GM18520 (cell line): Measurements from ENCODE around the gene ANAPC15.
A peak's percentile ranks its signal among the peaks of the same experiment; 100 is the strongest.

Source experiments
- ATAC-seq: cut with Tn5 transposase; IDR thresholded peaks from one replicate; pipeline ENCODE4 v1.9.1; 2021; ENCODE audit not compliant: unreplicated experiment

ANAPC15 gene

DNA sequence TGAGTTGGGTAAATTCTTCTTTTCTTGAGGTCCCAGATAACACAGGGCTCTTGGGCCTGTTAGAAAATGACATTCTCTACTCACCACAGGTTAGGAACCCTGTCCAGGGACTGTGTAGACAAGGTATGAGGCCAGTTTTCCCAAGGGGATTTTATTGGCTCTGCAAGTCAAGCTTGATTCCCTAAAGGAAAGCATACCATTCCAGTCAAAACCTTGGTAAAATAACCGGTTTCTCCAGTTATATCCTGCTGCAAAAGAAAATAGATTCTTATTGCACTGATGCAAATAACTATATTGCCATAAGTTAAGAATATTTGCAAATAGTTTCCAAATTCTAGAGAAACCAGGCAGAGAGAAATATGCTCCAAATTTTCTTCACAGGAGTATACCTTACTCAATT lies 13.5 kb upstream of the ANAPC15 start:
- ATAC-seq = no peak

DNA sequence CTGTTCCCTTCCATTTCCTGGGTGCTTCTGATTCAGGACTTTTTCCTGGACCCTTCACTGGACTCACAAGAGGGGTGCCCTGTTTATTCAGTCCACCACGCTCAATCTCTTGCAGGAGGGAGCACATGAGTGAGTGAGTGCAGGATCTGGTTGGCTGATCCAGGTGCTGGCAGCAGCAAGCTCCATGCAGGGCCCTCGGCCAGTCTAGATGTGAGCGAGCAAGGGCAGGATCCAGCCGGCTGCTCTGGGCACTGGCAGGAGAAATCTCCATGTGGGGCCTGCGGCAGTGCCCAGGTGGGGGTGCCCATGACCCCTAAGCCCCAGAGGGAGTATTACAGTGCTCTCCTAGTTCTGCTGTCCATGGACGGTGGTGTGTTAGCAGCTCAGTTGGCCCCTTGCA lies 11.6 kb upstream of the ANAPC15 start:
- no peak for ATAC-seq

DNA sequence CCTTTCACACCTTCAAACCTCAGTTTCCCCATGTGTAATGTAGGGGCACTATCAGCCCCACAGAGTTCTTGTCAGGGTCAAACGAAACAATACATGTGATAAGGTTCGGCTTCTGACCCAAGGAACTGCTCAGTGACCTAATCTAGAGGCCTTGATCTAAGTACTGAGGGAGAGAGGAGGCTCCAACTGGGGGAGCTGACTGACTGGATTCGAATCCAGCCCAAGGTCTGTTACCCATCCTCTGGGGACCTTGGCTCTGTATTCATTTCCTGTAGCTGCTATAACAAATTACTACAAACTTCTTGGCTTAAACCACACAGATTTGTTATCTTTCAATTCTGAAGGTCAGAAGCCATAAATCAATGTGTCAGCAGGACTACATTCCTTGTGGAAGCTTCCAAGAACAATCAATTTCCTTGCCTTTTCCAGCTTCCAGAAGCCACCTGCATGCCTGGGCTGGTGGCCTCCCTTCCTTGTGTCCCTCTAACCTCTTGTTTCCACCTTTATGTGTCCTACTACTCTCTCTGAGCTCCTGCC lies 10.7 kb upstream of the ANAPC15 start:
- no peak for ATAC-seq

DNA sequence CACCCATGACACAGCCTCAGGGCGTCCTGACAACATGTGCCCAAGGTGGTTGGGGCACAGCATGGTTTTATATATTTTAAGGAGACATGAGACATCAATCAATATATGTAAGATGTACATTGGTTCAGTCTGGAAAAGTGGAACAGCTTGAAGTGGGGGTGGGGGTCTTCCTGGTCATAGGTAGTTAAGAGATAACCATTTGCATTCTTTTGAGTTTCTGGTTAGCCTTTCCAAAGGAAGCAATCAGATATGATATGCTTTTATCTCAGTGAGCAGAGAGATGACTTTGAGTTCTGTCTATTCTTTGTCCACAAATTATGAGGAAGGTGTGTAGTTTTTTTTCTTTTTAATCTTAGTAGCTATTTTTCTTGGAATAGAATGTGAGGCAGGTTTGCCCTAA lies 10.1 kb upstream of the ANAPC15 start:
- no peak for ATAC-seq

- no peak for ATAC-seq
Observed at GRCh38 chr11:72120930-72121329, 8.4 kb upstream of the ANAPC15 start.

GRCh38 chr11:72119198-72119597 lies 6.7 kb upstream of the ANAPC15 start:
- ATAC-seq = no peak

DNA sequence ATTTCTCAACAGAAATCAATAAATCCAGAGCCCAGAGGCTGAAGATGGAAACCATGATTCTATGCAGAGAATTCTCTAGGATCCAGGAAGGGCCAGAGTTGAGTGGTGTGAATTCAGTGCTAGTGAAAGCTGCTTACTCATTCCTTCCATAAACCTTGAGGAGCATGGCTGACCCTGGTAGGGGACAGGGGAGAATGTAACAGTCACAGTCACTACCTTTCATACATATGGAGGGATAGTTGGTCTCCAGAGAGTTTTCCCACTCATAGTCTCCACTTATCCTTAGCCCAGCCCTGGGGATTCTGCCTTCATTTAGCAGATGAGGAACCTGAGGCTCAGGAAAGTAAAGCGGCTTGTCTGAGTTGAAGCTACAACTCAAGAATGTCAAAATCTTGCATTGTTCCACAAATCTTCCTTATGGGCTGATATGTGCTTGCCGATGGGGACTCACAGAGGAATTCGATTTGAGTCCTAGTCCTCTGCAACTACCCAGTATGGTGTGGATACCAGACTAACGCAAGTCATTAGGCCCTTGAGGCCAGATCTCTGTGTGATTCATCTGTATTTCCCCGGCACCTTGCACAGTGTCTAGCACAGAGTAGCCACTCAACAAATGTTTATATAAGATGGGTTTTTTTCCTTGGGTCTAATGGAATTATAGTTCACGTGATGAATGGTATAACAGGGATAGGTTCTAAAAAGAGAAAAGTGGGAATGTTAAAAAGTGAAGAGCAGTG lies 3.7 kb upstream of the ANAPC15 start:
- ATAC-seq = no peak

DNA sequence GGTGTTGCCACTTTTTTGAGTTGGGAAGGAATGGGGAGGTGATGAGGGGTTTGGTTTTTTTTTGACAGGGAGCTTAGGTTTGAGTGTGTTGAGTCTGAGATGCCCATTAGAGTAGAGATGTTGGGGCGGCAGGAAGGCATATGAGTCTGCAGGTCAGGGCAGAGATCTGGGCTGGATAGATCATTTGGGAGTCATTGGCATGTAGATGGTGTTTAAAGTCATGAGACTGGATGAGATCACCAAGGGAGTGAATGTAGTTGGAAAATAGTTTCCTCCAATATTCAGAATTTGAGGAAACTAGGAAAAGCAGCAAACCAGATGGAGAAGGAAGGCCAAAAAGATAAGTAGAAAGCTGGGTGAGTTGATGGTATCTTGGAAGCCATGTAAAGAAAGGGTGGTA lies 2.1 kb upstream of the ANAPC15 start:
- no peak for ATAC-seq

DNA sequence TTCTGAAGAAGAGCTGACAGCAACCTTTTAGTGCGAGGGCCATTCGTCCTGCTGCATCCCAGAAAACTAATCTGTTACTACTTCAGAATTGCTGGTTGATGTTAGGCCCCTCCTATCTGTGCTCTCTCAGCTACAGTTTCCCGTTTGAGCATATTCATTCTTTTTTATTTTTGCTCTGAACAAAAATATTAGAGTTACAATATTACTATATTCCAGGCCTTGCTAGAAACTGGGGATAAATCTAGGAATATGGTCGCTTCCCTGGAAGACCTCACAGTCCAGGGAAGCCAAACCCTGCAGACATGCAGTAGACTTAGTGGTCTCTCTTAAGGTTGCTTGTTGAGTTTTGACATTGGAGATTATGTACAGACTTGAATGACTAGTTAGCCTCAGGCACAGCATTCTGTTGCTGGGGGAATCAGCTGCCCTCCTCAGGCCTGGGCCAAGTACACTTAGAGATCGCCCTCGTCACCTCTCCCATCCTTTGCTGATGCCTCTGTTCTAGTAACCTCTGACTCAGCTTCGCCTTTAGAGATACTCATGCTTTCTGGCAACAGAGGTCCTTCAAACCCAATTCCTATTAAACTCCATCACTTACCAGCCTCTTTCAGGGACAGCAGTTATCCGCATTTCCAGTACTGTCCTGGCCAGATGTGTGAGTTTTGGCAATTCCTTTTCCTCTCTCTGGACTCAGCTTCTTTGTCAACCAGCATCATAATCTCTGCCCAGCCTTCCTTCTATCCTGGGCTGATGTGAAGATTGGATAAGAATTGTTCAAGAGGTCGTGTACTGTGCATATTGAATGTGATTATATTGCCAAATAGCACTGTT lies 698 bp upstream of the ANAPC15 start:
- no peak for ATAC-seq

GRCh38 chr11:72111300-72112142 lies 974 bp downstream of the ANAPC15 start:
- no peak for ATAC-seq

DNA sequence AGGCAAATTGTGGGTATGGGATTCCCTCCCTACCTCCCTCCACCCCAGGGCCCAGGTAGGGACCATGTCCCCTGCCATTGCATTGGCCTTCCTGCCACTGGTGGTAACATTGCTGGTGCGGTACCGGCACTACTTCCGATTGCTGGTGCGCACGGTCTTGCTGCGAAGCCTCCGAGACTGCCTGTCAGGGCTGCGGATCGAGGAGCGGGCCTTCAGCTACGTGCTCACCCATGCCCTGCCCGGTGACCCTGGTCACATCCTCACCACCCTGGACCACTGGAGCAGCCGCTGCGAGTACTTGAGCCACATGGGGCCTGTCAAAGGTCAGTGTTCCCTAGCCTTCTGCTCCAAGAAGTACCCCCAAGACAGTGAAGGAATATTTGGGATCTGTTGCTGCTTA lies 6.6 kb downstream of the ANAPC15 start, which contains the start of gene TOMT:
Gene TOMT (plus strand): TSS at position 37 of the 400 bp plus-strand sequence. CDS start 28 bp downstream, at position 65.
- ATAC-seq = no peak

DNA sequence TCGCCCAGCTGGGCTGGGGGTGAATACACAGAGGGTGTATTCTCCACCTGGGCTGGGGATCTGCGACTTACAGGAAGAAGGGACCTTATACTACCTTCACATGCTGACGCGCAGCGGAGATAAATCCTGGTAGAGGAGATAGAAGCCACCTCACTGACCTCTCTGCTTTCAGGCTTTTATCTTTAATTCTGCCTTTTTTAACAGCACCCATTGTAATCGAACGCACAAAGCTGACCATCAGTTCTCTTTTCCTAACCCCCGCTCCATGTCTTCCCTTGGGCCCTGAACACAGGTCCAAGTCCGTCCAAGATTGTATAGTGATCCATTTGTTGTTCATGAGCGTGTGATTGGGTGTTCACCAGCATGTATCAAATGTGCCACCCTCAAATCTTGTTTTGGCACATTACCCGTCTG lies 8.7 kb downstream of the ANAPC15 start:
- no peak for ATAC-seq

DNA sequence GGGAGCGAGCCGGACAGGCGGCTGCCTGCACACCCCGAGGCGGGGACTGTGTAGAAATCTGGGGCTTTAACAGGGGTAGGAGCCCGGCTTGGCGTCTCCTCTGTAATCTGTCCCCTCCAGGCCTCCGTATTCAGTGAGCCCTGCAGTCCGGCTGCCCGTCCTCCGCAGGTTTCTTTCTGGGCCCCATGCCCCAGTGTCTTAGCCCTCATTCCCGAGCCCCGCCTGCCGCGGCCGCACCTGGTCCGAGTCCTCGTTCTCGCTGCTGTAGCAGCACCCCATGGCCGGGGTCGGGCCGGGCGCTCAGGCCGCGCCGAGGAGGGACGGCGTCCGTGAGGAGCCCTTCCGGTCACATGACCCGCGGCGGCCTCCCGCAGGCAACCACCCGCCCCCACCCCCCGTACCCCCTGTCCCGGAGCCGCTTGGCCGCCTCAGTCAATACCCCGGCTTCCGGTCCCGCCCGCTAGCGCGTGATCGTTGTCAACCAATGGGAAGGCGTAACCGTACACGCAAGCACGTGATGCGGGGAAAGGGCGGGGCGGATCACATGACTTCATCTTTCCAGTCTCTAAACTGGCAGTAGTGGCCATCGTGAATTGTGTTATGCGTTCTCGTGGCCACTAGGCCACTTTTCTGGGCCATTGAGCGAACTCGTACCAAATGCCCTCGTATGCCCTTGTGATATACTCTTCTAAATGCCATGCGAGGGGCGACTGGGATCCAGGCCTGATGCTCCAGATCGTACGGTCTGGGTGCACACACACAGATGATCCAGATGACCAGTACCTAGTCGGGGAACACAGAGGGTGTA lies 9.3 kb downstream of the ANAPC15 start, which contains the start of gene LAMTOR1:
Gene LAMTOR1 (minus strand): TSS at position 352 of the 808 bp plus-strand sequence. CDS start 73 bp downstream, at position 279.
- peak; percentile 90 for ATAC-seq

- ATAC-seq = no peak
Observed at GRCh38 chr11:72102631-72102945, 9.9 kb downstream of the ANAPC15 start.

- ATAC-seq = no peak
Observed at GRCh38 chr11:72102162-72102561, 10.3 kb downstream of the ANAPC15 start.

DNA sequence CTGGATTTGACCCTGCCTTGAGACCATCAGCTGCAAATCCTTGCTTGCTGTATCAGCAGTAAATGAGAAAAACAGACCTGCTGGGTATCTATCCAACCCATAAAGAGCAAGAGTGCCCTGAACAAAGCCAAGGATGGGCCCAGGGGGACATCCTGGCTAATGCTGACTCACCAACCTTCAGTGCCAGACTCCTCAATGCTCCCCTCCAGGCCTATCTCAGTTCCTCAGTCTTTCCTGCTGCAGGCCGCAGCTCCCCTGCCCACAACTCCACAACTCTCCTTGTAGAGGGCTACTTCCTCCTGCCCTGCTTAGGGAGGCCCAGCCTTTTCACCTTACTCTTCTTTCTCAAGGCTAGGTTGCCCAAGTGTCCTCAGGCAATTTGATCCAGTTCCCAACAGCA lies 12.0 kb downstream of the ANAPC15 start:
- ATAC-seq = no peak

DNA sequence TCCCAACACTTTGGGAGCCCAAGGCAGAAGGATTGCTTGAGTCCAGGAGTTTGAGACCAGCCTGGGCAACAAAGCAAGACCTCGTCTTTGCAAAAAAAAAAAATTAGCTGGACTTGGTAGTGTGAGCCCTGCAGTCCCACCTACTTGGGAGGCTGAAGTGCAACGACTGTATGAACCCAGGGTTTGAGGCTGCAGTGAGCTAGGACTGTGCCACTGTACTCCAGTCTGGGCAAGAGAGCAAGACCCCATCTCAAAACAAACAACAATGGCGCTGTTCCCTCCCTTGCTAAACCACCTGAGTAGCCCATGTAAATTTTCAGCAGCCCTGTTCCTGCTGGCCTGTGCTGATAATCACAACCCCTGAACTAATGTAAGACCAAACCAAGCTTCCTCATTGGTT lies 12.5 kb downstream of the ANAPC15 start:
- ATAC-seq = no peak

- no peak for ATAC-seq
Observed at GRCh38 chr11:72098741-72099140, 13.8 kb downstream of the ANAPC15 start.

GRCh38 chr11:72091292-72091691 lies 21.2 kb downstream of the ANAPC15 start:
- no peak for ATAC-seq

DNA sequence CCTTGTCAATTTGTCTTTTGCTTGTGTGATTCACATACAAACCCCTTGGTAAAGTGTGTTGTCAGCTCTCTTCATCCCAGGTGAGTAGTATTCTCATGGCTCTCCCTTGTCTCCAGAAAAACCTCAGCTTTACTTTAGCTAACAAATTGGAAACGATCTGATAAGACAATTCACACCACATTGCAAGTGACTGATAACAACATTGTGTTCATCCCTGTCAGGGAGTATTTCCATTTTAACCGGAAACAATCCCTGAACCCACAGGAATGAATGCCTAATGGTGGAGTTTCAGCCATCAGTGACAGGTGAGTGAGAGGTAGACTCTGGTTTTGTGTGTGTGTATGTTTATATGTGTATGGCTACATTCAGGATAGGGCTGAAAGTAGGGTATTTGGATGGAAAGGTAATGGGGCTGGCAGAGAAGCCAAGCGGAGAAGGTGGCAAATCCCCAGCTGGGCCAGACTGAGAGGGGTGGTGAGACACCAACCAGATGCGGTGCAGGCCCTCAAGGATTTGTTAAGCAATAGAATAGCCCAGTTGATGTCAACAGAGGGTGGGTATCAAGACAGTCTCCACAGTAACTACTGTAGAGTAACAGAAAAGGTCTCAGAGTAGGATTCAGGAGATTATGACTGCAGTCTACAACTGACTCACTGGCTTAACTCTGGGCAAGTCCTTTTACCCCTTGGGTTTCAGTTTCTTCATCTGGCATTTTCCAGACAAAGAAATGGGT lies 24.3 kb downstream of the ANAPC15 start:
- ATAC-seq = no peak
